Endothelial cell of umbilical vein (primary cell): Measurements from ENCODE around the gene FA2H. TPM values are rescaled to one million over a fixed set of nuclear protein-coding genes. Genes with fewer than 3 reads are reported as not detected.

Source experiments
- BruUV-seq: library from RNA; stranded (reverse); fragments of 400-500 nt; replicated peaks from 2 replicates; lab custom pipeline; 2021; lab: Mats Ljungman, UMichigan
- CTCF ChIA-PET: fragments of 300-600, 350-600 bp; sonication (Branson Sonifier 250); formaldehyde crosslinking; loops from one replicate; lab custom pipeline; 2021; ENCODE audit warnings: antibody characterized with exemption, inconsistent platforms; lab: Charles Lee
- POLR2A ChIA-PET: fragments of 300-600, 350-600 bp; sonication (Branson Sonifier 250); formaldehyde crosslinking; loops from one replicate; lab custom pipeline; 2021; ENCODE audit warnings: antibody characterized with exemption, inconsistent platforms; lab: Charles Lee
- DNase-seq: peaks from one replicate; pipeline ENCODE4 v3.0.0-alpha.2; 2011; ENCODE audit warnings: low read depth, low spot score
- FAIRE-seq: peaks from 2 replicates; lab custom pipeline; 2011; peaks lifted over from hg19 to GRCh38; lab: Jason Lieb, UNC
- H2AFZ ChIP-seq: 2 replicates; pipeline ENCODE4 v1.6.0; 2012; ENCODE audit warnings: low read depth, low read length, control low read depth, inconsistent platforms
- H3K27ac ChIP-seq: 2 replicates; pipeline ENCODE4 v1.5.1; 2011; ENCODE audit warnings: low read depth, mild to moderate bottlenecking, control low read depth, low read length, moderate library complexity; ENCODE audit not compliant: insufficient read depth
- H3K27me3 ChIP-seq, 2 experiments: 2 replicates each; pipeline versions ENCODE4 v1.6.0 to v1.6.1; 2011; ENCODE audit warnings: low read length in 2 of 2, mixed read lengths in 1 of 2; ENCODE audit not compliant: control insufficient read depth in 2 of 2, insufficient read depth in 2 of 2
- H3K36me3 ChIP-seq, 2 experiments: 2 replicates in 1 of 2; 3 replicates in 1 of 2; pipeline ENCODE4 v1.5.1; 2011; ENCODE audit warnings: low read length in 2 of 2, mild to moderate bottlenecking in 1 of 2, moderate library complexity in 1 of 2; ENCODE audit not compliant: control insufficient read depth in 2 of 2, insufficient read depth in 2 of 2; ENCODE audit errors: extremely low read depth in 1 of 2
- H3K4me1 ChIP-seq: 3 replicates; pipeline ENCODE4 v1.5.1; 2011; ENCODE audit warnings: mild to moderate bottlenecking, low read length; ENCODE audit not compliant: control insufficient read depth, insufficient read depth; ENCODE audit errors: extremely low read depth
- H3K4me2 ChIP-seq: 2 replicates; pipeline ENCODE4 v1.6.1; 2011; ENCODE audit warnings: low read length, control low read depth, mixed read lengths; ENCODE audit not compliant: insufficient read depth
- H3K4me3 ChIP-seq, 3 experiments: fragments of 200-600 bp in 1 of 3; sonication (generic), shearing (Covaris generic) in 1 of 3; replicated peaks in 1 of 3; 2 replicates each; pipeline ENCODE4 v1.5.1; 2011 to 2016; ENCODE audit warnings: control low read depth in 3 of 3, low read length in 3 of 3, mild to moderate bottlenecking in 2 of 3, inconsistent platforms in 1 of 3, low read depth in 1 of 3, moderate library complexity in 1 of 3; ENCODE audit not compliant: insufficient read depth in 1 of 3
- H3K79me2 ChIP-seq: 2 replicates; pipeline ENCODE4 v1.6.0; 2012; ENCODE audit warnings: low read length, inconsistent platforms; ENCODE audit not compliant: control insufficient read depth, insufficient read depth
- H3K9ac ChIP-seq: replicated peaks from 2 replicates; pipeline ENCODE3; 2011; ENCODE audit warnings: low read length, control low read depth; ENCODE audit not compliant: insufficient read depth; ENCODE audit errors: extremely low read depth
- H3K9me1 ChIP-seq: replicated peaks from 3 replicates; pipeline ENCODE4 v1.6.0; 2011; ENCODE audit warnings: mild to moderate bottlenecking, low read length; ENCODE audit not compliant: control insufficient read depth, insufficient read depth; ENCODE audit errors: extremely low read depth
- H3K9me3 ChIP-seq: replicated peaks from 2 replicates; pipeline ENCODE4 v1.5.1; 2012; ENCODE audit warnings: low read length, inconsistent platforms; ENCODE audit not compliant: control insufficient read depth, insufficient read depth
- H4K20me1 ChIP-seq: replicated peaks from 2 replicates; pipeline ENCODE3; 2011; ENCODE audit warnings: mild to moderate bottlenecking, low read length; ENCODE audit not compliant: control insufficient read depth, insufficient read depth; ENCODE audit errors: extremely low read depth
- EZH2 ChIP-seq: IDR thresholded peaks from 2 replicates; pipeline ENCODE4 v1.6.1; 2012; ENCODE audit warnings: borderline replicate concordance, low read depth, mild to moderate bottlenecking, moderate library complexity, low read length, inconsistent platforms; ENCODE audit not compliant: severe bottlenecking
- FOS ChIP-seq: IDR thresholded peaks from 2 replicates; pipeline ENCODE4 v1.6.1; 2011; ENCODE audit warnings: mild to moderate bottlenecking, low read length, moderate library complexity, borderline replicate concordance; ENCODE audit not compliant: insufficient read depth
- GATA2 ChIP-seq: IDR thresholded peaks from 2 replicates; pipeline ENCODE4 v1.7.0; 2011; ENCODE audit warnings: low read depth, mild to moderate bottlenecking, moderate library complexity, mixed read lengths, low read length; ENCODE audit not compliant: insufficient read length, insufficient read depth
- JUN ChIP-seq: IDR thresholded peaks from 2 replicates; pipeline ENCODE4 v1.6.1; 2011; ENCODE audit warnings: borderline replicate concordance, low read depth; ENCODE audit not compliant: insufficient read length, insufficient read depth
- MYC ChIP-seq: IDR thresholded peaks from one replicate; pipeline ENCODE4 v1.6.1; 2011; ENCODE audit warnings: mild to moderate bottlenecking, low read depth, low read length
- POLR2A ChIP-seq: IDR thresholded peaks from 2 replicates; pipeline ENCODE4 v1.6.1; 2012; ENCODE audit warnings: low read depth, mild to moderate bottlenecking, control low read depth, low read length
- POLR2AphosphoS5 ChIP-seq: IDR thresholded peaks from 2 replicates; pipeline ENCODE4 v1.6.1; 2012; ENCODE audit warnings: low read depth, mild to moderate bottlenecking, control low read depth, low read length, moderate library complexity; ENCODE audit not compliant: insufficient read depth
- dilution Hi-C: fragments of 300-500 bp; cut with MboI; formaldehyde crosslinking; loops from one replicate; pipeline ENCODE4 v1.15.0; 2019; ENCODE audit warnings: low sequenced_read_pairs; ENCODE audit not compliant: extremely low pct_ligation_motif_present
- intact Hi-C: fragments of 100-400 bp; cut with micrococcal nuclease; formaldehyde crosslinking; loops from one replicate; pipeline ENCODE4 v1.10.0; 2022
- polyA plus RNA-seq, 4 experiments: library from polyadenylated mRNA; depleted of rRNA in 3 of 4; stranded (reverse) in 3 of 4; unstranded in 1 of 4; fragments of >200 nt; gene quantifications; 2 replicates each; pipeline versions ENCODE4 v1.2.1 to v1.2.3, GENCODE V29; 2011 to 2012; ENCODE audit warnings: missing spikeins in 1 of 4
- total RNA-seq: library from RNA; stranded (reverse); gene quantifications from 2 replicates; pipeline ENCODE4 v1.2.3, GENCODE V29; 2021
- TF ChIP-seq, protein P1 (sequence below), 2 donors: IDR thresholded peaks; 1 replicate in 1 of 2; 2 replicates in 1 of 2; pipeline ENCODE4 v1.5.1; 2011; ENCODE audit warnings: low read length in 2 of 2, mild to moderate bottlenecking in 2 of 2, moderate library complexity in 2 of 2, control low read depth in 1 of 2, inconsistent platforms in 1 of 2, low read depth in 1 of 2; ENCODE audit not compliant: insufficient read depth in 1 of 2; ENCODE audit errors: extremely low read depth in 1 of 2

The FA2H gene
- total and polyA plus RNA-seq, 2 donors (not counting 3 experiments of a cell fraction or from before 2014, with no cell fraction given): not detected

DNA sequence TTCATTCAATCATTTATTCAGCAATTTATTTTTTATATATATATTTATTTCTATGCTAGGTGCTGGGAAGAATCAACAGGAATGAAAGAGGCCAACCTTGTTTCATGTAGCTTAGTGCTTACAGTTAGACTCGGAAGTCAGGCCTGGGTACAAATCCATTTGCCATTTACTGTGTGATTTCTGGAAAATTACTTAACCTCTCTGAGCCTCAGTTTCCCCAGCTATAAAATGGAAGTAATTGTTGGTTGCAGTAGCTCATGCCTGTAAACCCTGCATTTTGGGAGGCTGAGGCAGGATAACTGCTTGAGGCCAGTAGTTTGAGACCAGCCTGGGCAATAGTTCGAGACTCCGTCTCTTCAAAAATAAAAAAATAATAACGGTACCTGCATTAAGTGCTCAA is 46.7 kb downstream of the FA2H start:
- dilution Hi-C loops (no loop called here), intact Hi-C loops (no loop called here)
- ChIA-PET CTCF (interaction anchor here (0.7 to 1.5 kb wide), 2 partner anchors 11 to 46 kb away, joined by 3 to 4 read pairs; partner anchors contain the start of gene FA2H), POLR2A (no interaction called here)
- FAIRE-seq (no peak), DNase-seq (no peak)
- no peaks in the 10 kb centered on the region for H3K27me3 ChIP-seq
- no peaks in the 10 kb centered on the region for H4K20me1 ChIP-seq
- H3K9ac ChIP-seq: no peak overlapping the region
- no peaks in the 10 kb centered on the region for H3K4me1 ChIP-seq
- H3K79me2 ChIP-seq: no peaks in the 10 kb centered on the region
- H3K27ac ChIP-seq: no peak overlapping the region
- BruUV-seq: no TSS peak
- H3K36me3 ChIP-seq: no peaks in the 10 kb centered on the region
- H3K9me3 ChIP-seq: no peaks in the 10 kb centered on the region
- no peak overlapping the region for H3K4me2 ChIP-seq
- H2AFZ ChIP-seq: no peak overlapping the region
- H3K9me1 ChIP-seq: no peaks in the 10 kb centered on the region
- no peak for TF ChIP-seq FOS
- no peak for TF ChIP-seq GATA2
- TF ChIP-seq POLR2AphosphoS5: no peak
- TF ChIP-seq, protein P1, sequence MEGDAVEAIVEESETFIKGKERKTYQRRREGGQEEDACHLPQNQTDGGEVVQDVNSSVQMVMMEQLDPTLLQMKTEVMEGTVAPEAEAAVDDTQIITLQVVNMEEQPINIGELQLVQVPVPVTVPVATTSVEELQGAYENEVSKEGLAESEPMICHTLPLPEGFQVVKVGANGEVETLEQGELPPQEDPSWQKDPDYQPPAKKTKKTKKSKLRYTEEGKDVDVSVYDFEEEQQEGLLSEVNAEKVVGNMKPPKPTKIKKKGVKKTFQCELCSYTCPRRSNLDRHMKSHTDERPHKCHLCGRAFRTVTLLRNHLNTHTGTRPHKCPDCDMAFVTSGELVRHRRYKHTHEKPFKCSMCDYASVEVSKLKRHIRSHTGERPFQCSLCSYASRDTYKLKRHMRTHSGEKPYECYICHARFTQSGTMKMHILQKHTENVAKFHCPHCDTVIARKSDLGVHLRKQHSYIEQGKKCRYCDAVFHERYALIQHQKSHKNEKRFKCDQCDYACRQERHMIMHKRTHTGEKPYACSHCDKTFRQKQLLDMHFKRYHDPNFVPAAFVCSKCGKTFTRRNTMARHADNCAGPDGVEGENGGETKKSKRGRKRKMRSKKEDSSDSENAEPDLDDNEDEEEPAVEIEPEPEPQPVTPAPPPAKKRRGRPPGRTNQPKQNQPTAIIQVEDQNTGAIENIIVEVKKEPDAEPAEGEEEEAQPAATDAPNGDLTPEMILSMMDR (IDR thresholded peaks at IDR 0.05; ENCODE audit: extremely low read depth in 1 of 2, insufficient read depth in 1 of 2, low read depth in 1 of 2, low read length in 2 of 2): no peak
- TF ChIP-seq JUN: no peak
- TF ChIP-seq POLR2A: no peak
- TF ChIP-seq MYC: no peak
- TF ChIP-seq EZH2: no peak
- no peak overlapping the region for H3K4me3 ChIP-seq
